CD14-positive monocyte (primary cell): Measurements from ENCODE around the gene VTI1A. TPM values are rescaled to one million over a fixed set of nuclear protein-coding genes. Genes with fewer than 3 reads are reported as not detected.

Experiments
- DNase-seq, 3 donors: peaks; one replicate each; pipeline ENCODE4 v3.0.0-alpha.2; 2011 to 2022
- H2AFZ ChIP-seq: 2 replicates; pipeline ENCODE4 v1.6.0; 2012; ENCODE audit warnings: mild to moderate bottlenecking, low read depth, low read length, inconsistent platforms; ENCODE audit not compliant: insufficient read depth, poor library complexity, severe bottlenecking
- H3K27ac ChIP-seq, 2 donors: 1 replicate in 1 of 2; 2 replicates in 1 of 2; pipeline ENCODE4 v1.5.1; 2012 to 2013; ENCODE audit warnings: low read length in 2 of 2, control low read depth in 1 of 2, inconsistent platforms in 1 of 2, low read depth in 1 of 2, mild to moderate bottlenecking in 1 of 2
- H3K27me3 ChIP-seq, 2 donors: one replicate each; pipeline versions ENCODE4 v1.6.0 to v1.6.1; 2011 to 2013; ENCODE audit warnings: low read length in 2 of 2; ENCODE audit not compliant: control insufficient read depth in 2 of 2, insufficient read depth in 2 of 2
- H3K36me3 ChIP-seq, 2 donors: replicated peaks in 1 of 2; 1 replicate in 1 of 2; 2 replicates in 1 of 2; pipeline versions ENCODE4 v1.5.1 to v1.6.1; 2012 to 2013; ENCODE audit warnings: low read length in 2 of 2, control low read depth in 1 of 2, inconsistent platforms in 1 of 2, mild to moderate bottlenecking in 1 of 2; ENCODE audit not compliant: insufficient read depth in 2 of 2, control insufficient read depth in 1 of 2
- H3K4me1 ChIP-seq, 2 donors: 1 replicate in 1 of 2; 2 replicates in 1 of 2; pipeline versions ENCODE4 v1.5.1 to v1.6.1; 2012 to 2013; ENCODE audit warnings: low read length in 2 of 2, control low read depth in 1 of 2, inconsistent platforms in 1 of 2, mild to moderate bottlenecking in 1 of 2, moderate library complexity in 1 of 2; ENCODE audit not compliant: insufficient read depth in 2 of 2, control insufficient read depth in 1 of 2
- H3K4me2 ChIP-seq: replicated peaks from 2 replicates; pipeline ENCODE3; 2012; ENCODE audit warnings: low read length, moderate library complexity, mild to moderate bottlenecking; ENCODE audit not compliant: poor library complexity, severe bottlenecking; ENCODE audit errors: extremely low read depth
- H3K4me3 ChIP-seq, 3 experiments: fragments of 200-600 bp in 1 of 3; sonication (generic) in 1 of 3; replicated peaks in 1 of 3; 1 replicate in 2 of 3; 2 replicates in 1 of 3; pipeline ENCODE4 v1.5.1; 2011 to 2013; ENCODE audit warnings: low read length in 3 of 3, mild to moderate bottlenecking in 3 of 3, control low read depth in 2 of 3, low read depth in 2 of 3, inconsistent platforms in 1 of 3, moderate library complexity in 1 of 3
- H3K79me2 ChIP-seq: 2 replicates; pipeline ENCODE4 v1.6.0; 2012; ENCODE audit warnings: mild to moderate bottlenecking, control low read depth, inconsistent platforms, low read length, moderate library complexity; ENCODE audit not compliant: insufficient read depth
- H3K9ac ChIP-seq: 2 replicates; pipeline ENCODE4 v1.6.0; 2017; ENCODE audit warnings: low read length, mild to moderate bottlenecking; ENCODE audit not compliant: insufficient read depth, poor library complexity, severe bottlenecking
- H3K9me3 ChIP-seq, 2 donors: replicated peaks in 1 of 2; 1 replicate in 1 of 2; 2 replicates in 1 of 2; pipeline versions ENCODE4 v1.5.1 to v1.6.1; 2012 to 2013; ENCODE audit warnings: low read length in 2 of 2, control low read depth in 1 of 2; ENCODE audit not compliant: control insufficient read depth in 1 of 2, insufficient read depth in 1 of 2
- H4K20me1 ChIP-seq: 2 replicates; pipeline ENCODE4 v1.6.0; 2012; ENCODE audit warnings: mild to moderate bottlenecking, low read length, control low read depth, moderate library complexity; ENCODE audit not compliant: insufficient read depth
- H3K27ac Mint-ChIP-seq, 7 donors: one replicate each; pipeline ENCODE4 v1.8.0; 2020; ENCODE audit warnings: mild to moderate bottlenecking in 7 of 7, mixed read lengths in 7 of 7, moderate library complexity in 6 of 7, inconsistent platforms in 2 of 7
- H3K27me3 Mint-ChIP-seq, 3 donors: one replicate each; pipeline ENCODE4 v1.8.0; 2021 to 2022; ENCODE audit warnings: low read depth in 3 of 3, mild to moderate bottlenecking in 3 of 3, mixed read lengths in 3 of 3, moderate library complexity in 3 of 3, inconsistent platforms in 1 of 3
- H3K36me3 Mint-ChIP-seq, 2 donors: one replicate each; pipeline ENCODE4 v1.8.0; 2020; ENCODE audit warnings: mixed read lengths in 2 of 2, inconsistent platforms in 1 of 2, mild to moderate bottlenecking in 1 of 2
- H3K4me1 Mint-ChIP-seq: one replicate; pipeline ENCODE4 v1.8.0; 2020; ENCODE audit warnings: mild to moderate bottlenecking, mixed read lengths
- H3K4me3 Mint-ChIP-seq, 2 donors: one replicate each; pipeline ENCODE4 v1.8.0; 2020; ENCODE audit warnings: mild to moderate bottlenecking in 2 of 2, mixed read lengths in 2 of 2, moderate library complexity in 1 of 2
- H3K9me3 Mint-ChIP-seq, 7 donors: one replicate each; pipeline ENCODE4 v1.8.0; 2020 to 2022; ENCODE audit warnings: mixed read lengths in 7 of 7, mild to moderate bottlenecking in 6 of 7, moderate library complexity in 6 of 7, inconsistent platforms in 2 of 7
- CTCF ChIP-seq: fragments of 200-600 bp; IDR thresholded peaks from one replicate; pipeline ENCODE4 v1.8.0; 2022; ENCODE audit warnings: antibody characterized with exemption, mild to moderate bottlenecking
- WGBS: methylation state at CpG from one replicate; pipeline ENCODE4 v1.1.5; 2013; ENCODE audit warnings: missing lambda C conversion rate; ENCODE audit not compliant: insufficient coverage; 5-methylcytosine and 5-hydroxymethylcytosine counted together
- intact Hi-C, 2 donors: fragments of 100-400 bp; cut with micrococcal nuclease; formaldehyde crosslinking; loops; one replicate each; pipeline versions ENCODE4 v1.15.0 to v1.15.1; 2023
- polyA plus RNA-seq, 3 donors: library from polyadenylated mRNA; depleted of rRNA in 1 of 3; unstranded in 2 of 3; stranded (reverse) in 1 of 3; fragments of 300-500 nt in 2 of 3; fragments of >200 nt in 1 of 3; fragmentation: Illumina TruSeq in 2 of 3; gene quantifications; 1 replicate in 2 of 3; 2 replicates in 1 of 3; pipeline ENCODE4 v1.2.3, GENCODE V29; 2012 to 2021

VTI1A gene
- polyA plus RNA-seq, 3 donors, result 23.6 to 25.4 (median 24.1) TPM

GRCh38 chr10:112678581-112678980 lies 231.6 kb downstream of the VTI1A start:
- H3K36me3 Mint-ChIP-seq, result peaks cover 14% of the 10 kb centered on the region in 2 donors
- Histone ChIP-seq H3K9ac (no peak overlapping the region), H4K20me1 (no peaks in the 10 kb centered on the region), H3K9me3 (no peaks in the 10 kb centered on the region), H2AFZ (no peak overlapping the region), H3K4me2 (no peak overlapping the region), H3K36me3 (peaks cover 0 to 18% of the 10 kb centered on the region in 2 donors), H3K4me3 (no peak overlapping the region), H3K79me2 (no peaks in the 10 kb centered on the region), H3K4me1 (no peaks in the 10 kb centered on the region), H3K27ac (no peak overlapping the region), H3K27me3 (no peaks in the 10 kb centered on the region)
- no peak for DNase-seq
- H3K4me3 Mint-ChIP-seq, result no peak overlapping the region
- 98% methylated on average over 3 of the region's 7 CpGs for WGBS
- no peak overlapping the region for H3K27ac Mint-ChIP-seq
- no peaks in the 10 kb centered on the region for H3K27me3 Mint-ChIP-seq
- intact Hi-C loops, result no loop called here
- no peak for TF ChIP-seq CTCF
- H3K4me1 Mint-ChIP-seq, result no peaks in the 10 kb centered on the region
- H3K9me3 Mint-ChIP-seq, result no peaks in the 10 kb centered on the region

- no peak overlapping the region for H3K4me3 Mint-ChIP-seq
- no peaks in the 10 kb centered on the region for H3K79me2 ChIP-seq
- no peaks in the 10 kb centered on the region for H3K9me3 ChIP-seq
- peaks cover 13 to 14% of the 10 kb centered on the region in 2 donors for H3K36me3 Mint-ChIP-seq
- H3K27me3 Mint-ChIP-seq, result no peaks in the 10 kb centered on the region
- no peak for TF ChIP-seq CTCF
- WGBS, result no CpG with 5 or more reads among the region's 3 CpGs
- H3K9ac ChIP-seq, result no peak overlapping the region
- H3K4me1 Mint-ChIP-seq, result no peaks in the 10 kb centered on the region
- peaks cover 0 to 18% of the 10 kb centered on the region in 2 donors for H3K36me3 ChIP-seq
- no peaks in the 10 kb centered on the region for H3K9me3 Mint-ChIP-seq
- H3K4me2 ChIP-seq, result no peak overlapping the region
- H3K27ac Mint-ChIP-seq, result no peak overlapping the region
- no peaks in the 10 kb centered on the region for H3K4me1 ChIP-seq
- H3K4me3 ChIP-seq, result no peak overlapping the region
- no peak overlapping the region for H2AFZ ChIP-seq
- no peak overlapping the region for H3K27ac ChIP-seq
- H3K27me3 ChIP-seq, result no peaks in the 10 kb centered on the region
- DNase-seq, result no peak
- no peaks in the 10 kb centered on the region for H4K20me1 ChIP-seq
- intact Hi-C loops, result no loop called here
Observed at GRCh38 chr10:112678987-112679386, 232.0 kb downstream of the VTI1A start.
